C4-2B (cell line): ENCODE results near the gene GRID1.

Experiments
- CTCF ChIP-seq: fragments of 450-650 bp; conservative IDR thresholded peaks from 2 replicates; pipeline ENCODE4 v1.5.1; 2017; ENCODE audit warnings: mild to moderate bottlenecking
- ZFX ChIP-seq: fragments of 450-650 bp; IDR thresholded peaks from 2 replicates; pipeline ENCODE4 v1.6.1; 2017

- TF ChIP-seq CTCF (no peak), ZFX (no peak)
These were observed 432.0 kb downstream of the GRID1 start for GRCh38 chr10:85934586-85934985.
